GM19455 (cell line): ENCODE data around the gene TPR.

Experiments used
- ATAC-seq: cut with Tn5 transposase; IDR thresholded peaks from one replicate; pipeline ENCODE4 v1.9.1; 2021; ENCODE audit not compliant: unreplicated experiment

TPR gene

DNA sequence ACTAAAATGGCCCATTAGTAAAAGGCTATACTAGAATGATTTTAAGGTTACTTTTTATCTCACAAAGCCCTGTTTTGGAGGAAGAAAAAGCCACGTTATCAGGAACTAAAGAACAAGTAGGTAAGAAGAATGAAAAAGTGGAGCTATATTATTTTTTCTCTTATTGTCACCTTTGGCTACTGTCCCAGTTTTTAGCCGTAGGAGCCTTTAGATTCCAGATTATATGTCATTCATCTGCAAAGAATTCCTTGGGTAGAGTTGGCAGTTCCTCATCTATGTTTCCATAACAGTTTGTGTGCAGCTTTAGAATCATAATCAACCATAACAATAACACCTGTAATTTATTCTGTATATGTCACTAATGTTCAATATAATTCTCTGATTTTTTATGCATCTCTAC, 83.8 kb downstream of the TPR start:
- no peak for ATAC-seq

DNA sequence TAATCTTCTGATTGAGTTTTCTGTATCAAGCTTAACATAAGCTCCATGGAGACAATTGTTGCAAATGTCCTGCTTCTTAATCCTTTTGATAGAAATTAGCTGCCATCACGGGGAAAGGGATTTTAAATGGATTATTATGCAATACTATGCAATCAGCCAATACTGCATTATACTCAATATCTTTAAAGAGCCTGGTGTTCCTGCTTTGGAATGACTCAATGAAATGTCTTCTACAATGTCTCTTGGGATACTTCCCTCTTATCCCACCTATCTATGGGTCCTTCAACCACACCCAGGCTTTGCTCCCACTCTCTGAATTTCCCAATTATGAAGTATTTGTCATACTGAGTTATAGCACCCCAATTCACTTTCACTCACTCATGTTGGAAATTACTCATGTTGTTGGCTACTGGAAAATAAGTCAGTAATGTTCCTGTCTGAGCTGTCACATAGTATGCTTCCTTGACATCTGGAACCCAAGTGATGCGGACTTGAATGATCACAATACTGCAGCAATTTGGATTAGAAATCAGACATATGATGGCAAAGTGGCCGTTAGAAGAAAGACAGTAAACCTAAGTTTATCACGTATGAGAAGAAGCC, 85.0 kb downstream of the TPR start:
- no peak for ATAC-seq

DNA sequence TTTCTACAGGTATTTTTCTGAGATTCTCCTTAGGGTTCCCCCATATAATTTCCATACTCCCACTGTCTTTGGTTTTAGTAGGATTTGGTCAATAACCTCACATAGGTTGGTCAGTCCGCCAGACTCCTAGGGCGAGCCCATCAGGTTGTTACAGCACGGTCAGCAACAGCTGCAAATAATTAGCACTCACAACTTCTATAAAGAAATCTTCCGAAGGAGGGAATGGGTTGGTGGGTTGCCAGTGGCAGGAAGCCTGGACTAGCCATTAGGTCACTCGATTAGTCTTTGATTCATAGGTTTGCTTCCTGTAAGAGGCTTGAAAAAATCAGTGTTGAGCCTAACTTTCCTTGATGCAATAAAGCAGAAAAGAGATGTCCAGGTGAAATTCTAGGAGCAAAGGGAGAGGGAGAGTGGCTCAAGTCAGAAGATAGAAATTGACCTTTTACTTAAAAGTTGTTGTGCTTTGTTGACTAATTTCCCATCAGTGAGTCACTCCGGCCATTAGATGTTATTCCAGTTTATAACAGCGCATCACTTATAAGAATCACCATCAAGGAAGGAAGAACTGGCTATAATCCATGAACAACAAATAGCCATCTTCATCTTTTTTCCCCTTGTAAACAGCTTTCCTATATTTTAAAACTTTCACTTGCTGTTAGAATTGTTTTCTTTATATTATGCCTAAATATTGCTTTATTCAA, 88.3 kb downstream of the TPR start:
- ATAC-seq, result no peak

DNA sequence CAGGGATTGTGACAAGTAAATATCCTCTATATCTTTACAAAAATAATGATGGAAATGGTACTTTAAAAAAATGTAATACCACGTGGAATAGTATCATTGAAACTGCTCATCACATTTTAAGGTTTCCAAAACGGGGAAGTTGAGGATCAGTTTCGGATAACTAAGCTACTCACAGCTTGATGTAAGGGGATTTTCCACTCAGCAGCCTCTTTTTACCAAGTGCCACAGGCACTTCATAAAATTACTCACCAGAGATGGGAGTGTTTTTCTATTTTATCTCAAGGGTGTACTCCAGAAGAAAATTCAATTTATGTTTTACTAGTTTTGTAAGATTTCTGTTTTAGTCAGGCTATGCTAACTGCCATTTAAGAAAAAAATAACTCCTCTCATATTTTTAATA, 91.7 kb downstream of the TPR start:
- ATAC-seq, result peak; percentile 49

DNA sequence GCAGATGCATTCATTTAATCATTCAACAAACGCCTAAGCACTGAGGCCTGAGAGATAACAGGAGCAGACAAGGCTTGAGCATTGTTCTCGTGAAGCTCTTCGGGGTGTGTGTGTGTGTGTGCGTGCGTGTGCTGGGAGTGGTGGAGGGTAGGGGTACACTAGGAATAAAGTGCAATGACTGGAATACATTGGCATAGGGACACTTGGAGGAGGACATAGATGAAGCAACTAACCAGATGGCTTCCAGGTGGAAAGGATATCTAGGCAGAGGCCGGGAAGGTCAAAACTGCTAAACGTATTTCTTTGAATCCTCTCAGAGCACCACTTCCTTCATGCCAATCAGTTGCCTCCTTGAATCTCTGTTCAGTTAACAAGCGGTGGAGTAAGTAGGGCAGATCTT, 92.6 kb downstream of the TPR start:
- ATAC-seq, result no peak

DNA sequence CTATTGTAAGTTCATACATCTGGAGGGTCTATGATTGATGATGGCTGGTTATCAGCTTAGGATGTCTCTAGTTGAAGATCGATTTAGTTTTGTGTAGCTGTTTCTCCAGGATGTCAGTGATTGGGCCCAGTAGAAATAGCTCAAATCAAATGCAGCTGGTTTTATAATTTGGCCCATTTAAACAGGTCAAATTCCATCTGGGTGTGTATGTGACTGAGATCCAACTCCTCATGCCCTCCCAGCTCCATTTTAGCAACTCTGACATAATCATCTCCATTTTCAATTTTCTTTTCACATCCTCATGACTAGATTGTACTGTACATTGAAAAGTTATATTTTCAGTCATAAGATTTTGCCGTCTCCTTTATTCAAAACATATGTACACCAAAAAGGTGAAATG, 99.2 kb downstream of the TPR start:
- no peak for ATAC-seq

DNA sequence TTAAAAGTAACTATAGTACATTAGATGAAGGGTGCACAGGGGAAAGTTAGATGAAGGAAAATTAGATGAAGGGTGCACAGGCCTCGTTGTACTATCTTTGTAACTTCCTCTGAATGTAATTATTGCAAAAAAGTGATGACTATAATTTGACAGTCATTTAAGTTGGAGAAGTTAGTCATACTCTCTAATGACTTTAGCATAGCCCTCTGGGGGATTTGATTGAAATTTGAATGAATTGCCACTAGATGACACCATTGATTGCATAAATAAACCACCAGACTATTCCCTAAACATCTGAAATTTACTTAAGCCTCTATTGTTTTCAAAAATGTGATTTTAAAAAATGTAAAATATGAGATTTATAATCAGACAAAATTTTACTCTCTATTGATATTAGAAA, 102.6 kb downstream of the TPR start:
- no peak for ATAC-seq

DNA sequence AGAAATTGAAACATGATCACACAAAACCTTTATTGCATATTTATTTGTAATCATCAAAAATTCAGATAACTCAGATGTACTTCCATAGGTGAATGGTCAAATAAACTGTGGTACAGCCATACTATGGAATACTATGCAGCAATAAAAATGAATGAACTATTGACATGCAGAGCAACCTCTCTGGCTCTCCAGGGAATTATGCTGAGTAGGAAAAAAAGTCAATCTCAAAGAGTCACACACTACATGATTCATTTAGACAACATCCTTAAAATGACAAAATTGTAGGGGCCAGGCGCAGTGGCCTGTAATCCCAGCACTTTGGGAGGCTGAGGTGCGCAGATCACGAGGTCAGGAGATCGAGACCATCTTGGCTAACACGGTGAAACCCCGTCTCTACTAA, 104.0 kb downstream of the TPR start:
- ATAC-seq, result no peak
